Keratinocyte (primary cell): ENCODE results near the gene KBTBD2. TPM values are rescaled to one million over a fixed set of nuclear protein-coding genes. Genes with fewer than 3 reads are reported as not detected.

Experiments used
- DNase-seq: peaks from one replicate; pipeline ENCODE4 v3.0.0-alpha.2; 2011; ENCODE audit warnings: low read depth, missing footprints, low spot score
- FAIRE-seq: peaks from 2 replicates; lab custom pipeline; 2011; peaks lifted over from hg19 to GRCh38; lab: Jason Lieb, UNC
- H2AFZ ChIP-seq: 2 replicates; pipeline ENCODE4 v1.6.0; 2012; ENCODE audit warnings: low read length, control low read depth, inconsistent platforms; ENCODE audit not compliant: control insufficient read depth
- H3K27ac ChIP-seq: 2 replicates; pipeline ENCODE4 v1.5.1; 2011; ENCODE audit warnings: low read length; ENCODE audit not compliant: control insufficient read depth, insufficient read depth
- H3K27me3 ChIP-seq: 3 replicates; pipeline ENCODE4 v1.6.0; 2011; ENCODE audit warnings: low read length; ENCODE audit not compliant: control insufficient read depth, insufficient read depth; ENCODE audit errors: extremely low read depth
- H3K36me3 ChIP-seq, 2 experiments: 2 replicates in 1 of 2; 3 replicates in 1 of 2; pipeline ENCODE4 v1.5.1; 2011; ENCODE audit warnings: low read length in 2 of 2, mild to moderate bottlenecking in 1 of 2; ENCODE audit not compliant: control insufficient read depth in 2 of 2, insufficient read depth in 2 of 2; ENCODE audit errors: extremely low read depth in 1 of 2
- H3K4me1 ChIP-seq: 3 replicates; pipeline ENCODE4 v1.5.1; 2011; ENCODE audit warnings: low read length; ENCODE audit not compliant: control insufficient read depth, insufficient read depth; ENCODE audit errors: extremely low read depth
- H3K4me2 ChIP-seq: 3 replicates; pipeline ENCODE4 v1.6.0; 2011; ENCODE audit warnings: low read depth, low read length; ENCODE audit not compliant: control insufficient read depth, insufficient read depth; ENCODE audit errors: extremely low read depth
- H3K4me3 ChIP-seq, 3 experiments: fragments of 200-600 bp in 1 of 3; sonication (generic) in 1 of 3; 2 replicates in 2 of 3; 3 replicates in 1 of 3; pipeline ENCODE4 v1.5.1; 2011 to 2016; ENCODE audit warnings: low read length in 3 of 3, mild to moderate bottlenecking in 3 of 3, control low read depth in 2 of 3, inconsistent platforms in 1 of 3, low read depth in 1 of 3, mixed read lengths in 1 of 3, mixed run types in 1 of 3, moderate library complexity in 1 of 3; ENCODE audit not compliant: control insufficient read depth in 2 of 3, insufficient read depth in 2 of 3; ENCODE audit errors: extremely low read depth in 1 of 3
- H3K79me2 ChIP-seq: 2 replicates; pipeline ENCODE4 v1.6.0; 2012; ENCODE audit warnings: low read length; ENCODE audit not compliant: control insufficient read depth, insufficient read depth
- H3K9ac ChIP-seq: 3 replicates; pipeline ENCODE4 v1.6.0; 2011; ENCODE audit warnings: low read length; ENCODE audit not compliant: control insufficient read depth, insufficient read depth; ENCODE audit errors: extremely low read depth
- H3K9me1 ChIP-seq: 3 replicates; pipeline ENCODE4 v1.6.0; 2011; ENCODE audit warnings: low read length; ENCODE audit not compliant: control insufficient read depth, insufficient read depth; ENCODE audit errors: extremely low read depth
- H3K9me3 ChIP-seq: 2 replicates; pipeline ENCODE4 v1.5.1; 2012; ENCODE audit warnings: low read depth, low read length; ENCODE audit not compliant: control insufficient read depth
- H4K20me1 ChIP-seq: 3 replicates; pipeline ENCODE4 v1.6.0; 2011; ENCODE audit warnings: low read length; ENCODE audit not compliant: control insufficient read depth, insufficient read depth; ENCODE audit errors: extremely low read depth
- EZH2 ChIP-seq: IDR thresholded peaks from one replicate; pipeline ENCODE4 v1.6.1; 2012; ENCODE audit warnings: inconsistent platforms, mild to moderate bottlenecking, low read length, moderate library complexity
- dilution Hi-C: fragments of 300-500 bp; cut with MboI; formaldehyde crosslinking; loops from one replicate; pipeline ENCODE4 v1.7.0; 2020; ENCODE audit warnings: low sequenced_read_pairs; ENCODE audit not compliant: extremely low pct_ligation_motif_present
- polyA minus RNA-seq, 3 experiments: library from RNA; depleted of rRNA, polyadenylated mRNA; stranded (reverse); fragments of >200 nt; gene quantifications; 1 replicate in 1 of 3; 2 replicates in 1 of 3; 3 replicates in 1 of 3; pipeline ENCODE4 v1.2.3, GENCODE V29; 2011
- polyA plus RNA-seq, 5 experiments: library from polyadenylated mRNA; depleted of rRNA in 3 of 5; stranded (reverse) in 3 of 5; stranded (forward) in 1 of 5; unstranded in 1 of 5; fragments of >200 nt; gene quantifications; 1 replicate in 1 of 5; 2 replicates in 3 of 5; 3 replicates in 1 of 5; pipeline versions ENCODE4 v1.2.1 to v1.2.3, GENCODE V29; 2011 to 2012; ENCODE audit warnings: missing spikeins in 2 of 5, low read depth in 1 of 5, low replicate concordance in 1 of 5
- TF ChIP-seq, protein P1 (sequence below), 3 experiments: IDR thresholded peaks in 1 of 3; conservative IDR thresholded peaks in 1 of 3; optimal IDR thresholded peaks in 1 of 3; 2 replicates in 2 of 3; 3 replicates in 1 of 3; pipeline versions ENCODE3 to v1.5.1; 2011; ENCODE audit warnings: low read length in 3 of 3, mild to moderate bottlenecking in 3 of 3, moderate library complexity in 2 of 3, control low read depth in 1 of 3, inconsistent platforms in 1 of 3; ENCODE audit not compliant: insufficient read depth in 2 of 3; ENCODE audit errors: extremely low read depth in 1 of 3

The KBTBD2 gene
- polyA plus RNA-seq = 17.8 to 28.2 TPM (median 21.4 TPM) in 3 replicates
- polyA plus RNA-seq (2011; ENCODE audit: low read depth) = 22.6 TPM
- polyA plus RNA-seq (2011; cell fraction: cytosol; rRNA removed) = 10.5 and 23.9 TPM in 2 replicates
- 23.4 and 30.3 TPM in 2 replicates for polyA plus RNA-seq (2011; cell fraction: nucleus; rRNA removed)
- polyA plus RNA-seq (2012; ENCODE audit: low replicate concordance) = 17.9 and 18.9 TPM in 2 replicates
- 6.3 to 47.3 TPM (median 36.4 TPM) in 3 replicates for polyA minus RNA-seq
- 14.4 TPM for polyA minus RNA-seq (2011; cell fraction: cytosol; rRNA and poly(A)+ RNA removed)
- 21.9 and 34.9 TPM in 2 replicates for polyA minus RNA-seq (2011; cell fraction: nucleus; rRNA and poly(A)+ RNA removed)

GRCh38 chr7:32891043-32891799 lies at the start of gene KBTBD2:
Gene KBTBD2, minus strand, starts transcription at chr7:32891760. Its CDS starts 12,156 bp downstream, at chr7:32879604.
- FAIRE-seq = no peak
- Histone ChIP-seq H3K79me2 (peaks cover 48% of the 10 kb centered on the region), H3K27me3 (no peaks in the 10 kb centered on the region), H2AFZ (peak within 1 kb of the TSS; percentile 86), H3K36me3 (no peaks in the 10 kb centered on the region), H3K9me3 (no peaks in the 10 kb centered on the region), H3K9ac (peak within 1 kb of the TSS; percentile 97), H3K27ac (peak within 1 kb of the TSS; percentile 99), H3K4me2 (peak within 1 kb of the TSS; percentile 98), H3K9me1 (no peaks in the 10 kb centered on the region), H3K4me1 (peaks cover 26% of the 10 kb centered on the region), H3K4me3 (peak within 1 kb of the TSS; percentile 51 to 99 (median 98)), H4K20me1 (no peaks in the 10 kb centered on the region)
- no peak for DNase-seq
- no peak for TF ChIP-seq EZH2
- TF ChIP-seq, protein P1, sequence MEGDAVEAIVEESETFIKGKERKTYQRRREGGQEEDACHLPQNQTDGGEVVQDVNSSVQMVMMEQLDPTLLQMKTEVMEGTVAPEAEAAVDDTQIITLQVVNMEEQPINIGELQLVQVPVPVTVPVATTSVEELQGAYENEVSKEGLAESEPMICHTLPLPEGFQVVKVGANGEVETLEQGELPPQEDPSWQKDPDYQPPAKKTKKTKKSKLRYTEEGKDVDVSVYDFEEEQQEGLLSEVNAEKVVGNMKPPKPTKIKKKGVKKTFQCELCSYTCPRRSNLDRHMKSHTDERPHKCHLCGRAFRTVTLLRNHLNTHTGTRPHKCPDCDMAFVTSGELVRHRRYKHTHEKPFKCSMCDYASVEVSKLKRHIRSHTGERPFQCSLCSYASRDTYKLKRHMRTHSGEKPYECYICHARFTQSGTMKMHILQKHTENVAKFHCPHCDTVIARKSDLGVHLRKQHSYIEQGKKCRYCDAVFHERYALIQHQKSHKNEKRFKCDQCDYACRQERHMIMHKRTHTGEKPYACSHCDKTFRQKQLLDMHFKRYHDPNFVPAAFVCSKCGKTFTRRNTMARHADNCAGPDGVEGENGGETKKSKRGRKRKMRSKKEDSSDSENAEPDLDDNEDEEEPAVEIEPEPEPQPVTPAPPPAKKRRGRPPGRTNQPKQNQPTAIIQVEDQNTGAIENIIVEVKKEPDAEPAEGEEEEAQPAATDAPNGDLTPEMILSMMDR (optimal IDR thresholded peaks at IDR 0.05 in 1 of 3, IDR thresholded peaks at IDR 0.05 in 1 of 3, conservative IDR thresholded peaks at IDR 0.05 in 1 of 3; ENCODE audit: extremely low read depth in 1 of 3, insufficient read depth in 2 of 3, low read length in 3 of 3) = peak in 1 of 3 experiments; percentile 19
- dilution Hi-C loops = no loop called here

DNA sequence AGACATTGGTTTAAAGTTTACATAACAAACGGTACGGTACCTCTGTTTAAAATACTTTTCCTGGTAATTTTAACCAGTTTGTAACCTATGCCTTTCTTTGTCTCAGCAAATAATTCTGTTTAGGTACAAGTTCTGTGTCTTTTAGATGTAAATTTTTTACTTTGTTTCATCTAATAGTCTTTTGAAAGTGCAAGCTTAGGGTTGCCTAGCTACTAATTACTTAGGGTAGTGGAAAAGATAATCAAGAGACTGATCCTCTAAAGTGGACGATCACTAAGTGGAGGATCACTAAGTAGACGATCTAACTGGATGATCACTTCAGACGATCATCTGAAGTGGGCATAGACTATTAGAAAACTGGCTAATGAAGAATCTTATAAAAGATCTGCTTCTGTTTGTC lies 49.6 kb upstream of the KBTBD2 start:
- dilution Hi-C loops = no loop called here
- peak overlapping the region; percentile 76 for H3K27ac ChIP-seq
- peak overlapping the region; percentile 83 for H3K9ac ChIP-seq
- H4K20me1 ChIP-seq = no peaks in the 10 kb centered on the region
- no peaks in the 10 kb centered on the region for H3K9me3 ChIP-seq
- H3K4me3 ChIP-seq = peak overlapping the region; percentile 77 to 94 (median 88)
- peak overlapping the region; percentile 95 for H2AFZ ChIP-seq
- H3K4me1 ChIP-seq = no peaks in the 10 kb centered on the region
- peaks cover 45% of the 10 kb centered on the region for H3K79me2 ChIP-seq
- peak overlapping the region; percentile 98 for H3K4me2 ChIP-seq
- H3K9me1 ChIP-seq = no peaks in the 10 kb centered on the region
- no peaks in the 10 kb centered on the region for H3K27me3 ChIP-seq
- FAIRE-seq (no peak), DNase-seq (no peak)
- TF ChIP-seq EZH2 = no peak
- H3K36me3 ChIP-seq = peaks cover 0 to 4% of the 10 kb centered on the region in 2 experiments
